Measurements from ENCODE around the gene SPARC. TPM values are rescaled to one million over a fixed set of nuclear protein-coding genes. Genes with fewer than 3 reads are reported as not detected.
A peak's percentile ranks its signal among the peaks of the same experiment; 100 is the strongest.

SPARC gene
- total RNA-seq, 1 donor from 2014 or later, result 158 TPM

GRCh38 chr5:151677776-151678545 lies 8.8 kb downstream of the SPARC start:
- Histone ChIP-seq H3K36me3 (no peaks in the 10 kb centered on the region), H3F3A (ENCODE audit: low read depth) (no peaks in the 10 kb centered on the region), H3K27ac (no peak overlapping the region), H3K4me1 (peaks cover 28% of the 10 kb centered on the region), H4K20me1 (ENCODE audit: low read depth) (no peaks in the 10 kb centered on the region), H3K27me3 (no peaks in the 10 kb centered on the region), H3K4me2 (peak overlapping the region; percentile 21), H3K9me3 (ENCODE audit: low read depth) (no peaks in the 10 kb centered on the region), H3K9ac (no peak overlapping the region), H3K4me3 (no peak overlapping the region), H3K79me2 (ENCODE audit: low read depth) (no peaks in the 10 kb centered on the region), H2AFZ (replicated peaks) (no peak overlapping the region)
- peaks cover 7% of the 10 kb centered on the region for H3K27me3 Mint-ChIP-seq (ENCODE audit: insufficient read depth, low read depth)
- no peak overlapping the region for H3K4me3 Mint-ChIP-seq
- no peak for TF ChIP-seq EZH2 (IDR thresholded peaks at IDR 0.05)
- no peak for TF ChIP-seq EZH2phosphoT487 (IDR thresholded peaks at IDR 0.05)
- TF ChIP-seq, protein P1, sequence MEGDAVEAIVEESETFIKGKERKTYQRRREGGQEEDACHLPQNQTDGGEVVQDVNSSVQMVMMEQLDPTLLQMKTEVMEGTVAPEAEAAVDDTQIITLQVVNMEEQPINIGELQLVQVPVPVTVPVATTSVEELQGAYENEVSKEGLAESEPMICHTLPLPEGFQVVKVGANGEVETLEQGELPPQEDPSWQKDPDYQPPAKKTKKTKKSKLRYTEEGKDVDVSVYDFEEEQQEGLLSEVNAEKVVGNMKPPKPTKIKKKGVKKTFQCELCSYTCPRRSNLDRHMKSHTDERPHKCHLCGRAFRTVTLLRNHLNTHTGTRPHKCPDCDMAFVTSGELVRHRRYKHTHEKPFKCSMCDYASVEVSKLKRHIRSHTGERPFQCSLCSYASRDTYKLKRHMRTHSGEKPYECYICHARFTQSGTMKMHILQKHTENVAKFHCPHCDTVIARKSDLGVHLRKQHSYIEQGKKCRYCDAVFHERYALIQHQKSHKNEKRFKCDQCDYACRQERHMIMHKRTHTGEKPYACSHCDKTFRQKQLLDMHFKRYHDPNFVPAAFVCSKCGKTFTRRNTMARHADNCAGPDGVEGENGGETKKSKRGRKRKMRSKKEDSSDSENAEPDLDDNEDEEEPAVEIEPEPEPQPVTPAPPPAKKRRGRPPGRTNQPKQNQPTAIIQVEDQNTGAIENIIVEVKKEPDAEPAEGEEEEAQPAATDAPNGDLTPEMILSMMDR (IDR thresholded peaks at IDR 0.05), result no peak
- H3K36me3 Mint-ChIP-seq, result peaks cover 31% of the 10 kb centered on the region
- no peaks in the 10 kb centered on the region for H3K9me3 Mint-ChIP-seq
- H3K4me1 Mint-ChIP-seq, result peaks cover 50% of the 10 kb centered on the region
- no peak for DNase-seq (ENCODE audit: low spot score)
- no peak overlapping the region for H3K27ac Mint-ChIP-seq

DNA sequence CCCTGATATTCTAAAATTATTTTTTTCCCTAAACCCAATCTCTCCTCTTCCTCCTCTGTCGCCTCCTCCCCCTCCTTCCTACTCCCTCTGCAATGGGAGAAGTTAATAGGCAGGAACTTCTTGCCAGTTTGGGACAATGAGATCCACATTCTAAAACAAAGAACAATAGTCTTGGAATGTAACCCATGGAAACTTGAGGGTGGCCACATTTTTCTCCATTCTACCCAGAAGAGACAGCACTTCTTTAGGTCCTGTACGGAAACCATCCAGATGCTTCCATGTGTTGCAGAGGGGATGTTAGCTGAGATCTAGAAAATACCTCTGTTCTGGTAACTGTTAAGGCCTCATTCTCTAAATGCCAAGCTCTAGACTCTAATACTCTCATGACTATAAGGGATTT lies 10.0 kb downstream of the SPARC start:
- Histone ChIP-seq H3K9me3 (ENCODE audit: low read depth) (no peaks in the 10 kb centered on the region), H3K4me2 (peak overlapping the region; percentile 21), H3F3A (ENCODE audit: low read depth) (no peaks in the 10 kb centered on the region), H3K4me3 (no peak overlapping the region), H3K27me3 (no peaks in the 10 kb centered on the region), H3K36me3 (no peaks in the 10 kb centered on the region), H3K4me1 (peaks cover 28% of the 10 kb centered on the region), H2AFZ (replicated peaks) (no peak overlapping the region), H3K27ac (no peak overlapping the region), H4K20me1 (ENCODE audit: low read depth) (no peaks in the 10 kb centered on the region), H3K79me2 (ENCODE audit: low read depth) (no peaks in the 10 kb centered on the region), H3K9ac (no peak overlapping the region)
- Mint-ChIP-seq H3K9me3 (no peaks in the 10 kb centered on the region), H3K36me3 (peaks cover 30% of the 10 kb centered on the region), H3K4me3 (no peak overlapping the region), H3K27me3 (ENCODE audit: insufficient read depth, low read depth) (peaks cover 3% of the 10 kb centered on the region), H3K27ac (peak overlapping the region; percentile 70), H3K4me1 (peaks cover 40% of the 10 kb centered on the region)
- TF ChIP-seq, protein P1 (IDR thresholded peaks at IDR 0.05), result no peak
- DNase-seq (ENCODE audit: low spot score), result peak; percentile 20

- Histone ChIP-seq H3K36me3 (no peaks in the 10 kb centered on the region), H3K9me3 (ENCODE audit: low read depth) (no peaks in the 10 kb centered on the region), H2AFZ (replicated peaks) (no peak overlapping the region), H3K27me3 (no peaks in the 10 kb centered on the region), H3F3A (ENCODE audit: low read depth) (no peaks in the 10 kb centered on the region), H3K9ac (no peak overlapping the region), H3K4me3 (no peak overlapping the region), H4K20me1 (ENCODE audit: low read depth) (no peaks in the 10 kb centered on the region), H3K27ac (no peak overlapping the region), H3K4me1 (peaks cover 28% of the 10 kb centered on the region), H3K79me2 (ENCODE audit: low read depth) (no peaks in the 10 kb centered on the region), H3K4me2 (peak overlapping the region; percentile 21)
- H3K27ac Mint-ChIP-seq, result no peak overlapping the region
- peaks cover under 1% of the 10 kb centered on the region for H3K27me3 Mint-ChIP-seq (ENCODE audit: insufficient read depth, low read depth)
- H3K4me1 Mint-ChIP-seq, result peaks cover 38% of the 10 kb centered on the region
- no peak overlapping the region for H3K4me3 Mint-ChIP-seq
- no peaks in the 10 kb centered on the region for H3K9me3 Mint-ChIP-seq
- no peak for DNase-seq (ENCODE audit: low spot score)
- TF ChIP-seq EZH2 (IDR thresholded peaks at IDR 0.05), result no peak
- TF ChIP-seq EZH2phosphoT487 (IDR thresholded peaks at IDR 0.05), result no peak
- TF ChIP-seq, protein P1 (IDR thresholded peaks at IDR 0.05), result no peak
- H3K36me3 Mint-ChIP-seq, result peaks cover 28% of the 10 kb centered on the region
Measured at GRCh38 chr5:151676314-151676712, 10.4 kb downstream of the SPARC start.
